ENCODE data around the gene NOS3.
A peak's percentile ranks its signal among the peaks of the same experiment; 100 is the strongest.

NOS3 gene

DNA sequence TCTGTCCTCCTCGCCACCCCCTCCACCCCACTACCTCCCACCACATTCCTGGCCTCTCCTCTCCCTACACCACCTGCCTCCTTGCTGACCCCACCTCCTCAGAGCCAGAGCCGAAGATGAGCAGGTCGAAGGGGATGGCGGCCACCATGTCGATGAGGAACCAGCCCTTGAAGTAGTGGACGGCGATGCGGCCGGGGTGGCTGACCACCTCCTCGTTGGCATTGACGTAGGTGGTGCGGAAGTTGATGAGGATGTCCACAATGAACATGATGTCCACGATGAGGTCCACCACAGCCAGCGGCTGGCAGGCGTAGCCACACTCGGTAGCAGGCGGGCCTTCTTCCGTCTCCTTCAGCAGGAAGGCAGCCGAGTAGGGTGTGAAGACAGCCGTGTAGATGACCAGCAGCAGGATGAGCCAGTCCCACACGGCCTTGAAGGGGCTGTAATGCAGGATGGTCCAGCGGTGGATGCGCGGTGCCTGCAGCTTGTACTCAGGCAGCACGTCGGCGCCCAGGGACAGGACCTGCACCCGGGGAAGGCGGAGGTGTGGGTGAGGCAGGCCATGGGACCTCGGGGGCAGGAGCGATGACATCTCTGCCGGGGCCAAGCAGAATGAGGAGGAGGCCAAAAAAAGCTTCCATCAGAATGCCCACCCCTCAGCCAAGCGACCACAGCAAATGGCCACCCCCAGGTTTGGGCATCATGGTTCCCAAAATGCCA lies 38.3 kb upstream of the NOS3 start:
- DNase-seq: no peak

DNA sequence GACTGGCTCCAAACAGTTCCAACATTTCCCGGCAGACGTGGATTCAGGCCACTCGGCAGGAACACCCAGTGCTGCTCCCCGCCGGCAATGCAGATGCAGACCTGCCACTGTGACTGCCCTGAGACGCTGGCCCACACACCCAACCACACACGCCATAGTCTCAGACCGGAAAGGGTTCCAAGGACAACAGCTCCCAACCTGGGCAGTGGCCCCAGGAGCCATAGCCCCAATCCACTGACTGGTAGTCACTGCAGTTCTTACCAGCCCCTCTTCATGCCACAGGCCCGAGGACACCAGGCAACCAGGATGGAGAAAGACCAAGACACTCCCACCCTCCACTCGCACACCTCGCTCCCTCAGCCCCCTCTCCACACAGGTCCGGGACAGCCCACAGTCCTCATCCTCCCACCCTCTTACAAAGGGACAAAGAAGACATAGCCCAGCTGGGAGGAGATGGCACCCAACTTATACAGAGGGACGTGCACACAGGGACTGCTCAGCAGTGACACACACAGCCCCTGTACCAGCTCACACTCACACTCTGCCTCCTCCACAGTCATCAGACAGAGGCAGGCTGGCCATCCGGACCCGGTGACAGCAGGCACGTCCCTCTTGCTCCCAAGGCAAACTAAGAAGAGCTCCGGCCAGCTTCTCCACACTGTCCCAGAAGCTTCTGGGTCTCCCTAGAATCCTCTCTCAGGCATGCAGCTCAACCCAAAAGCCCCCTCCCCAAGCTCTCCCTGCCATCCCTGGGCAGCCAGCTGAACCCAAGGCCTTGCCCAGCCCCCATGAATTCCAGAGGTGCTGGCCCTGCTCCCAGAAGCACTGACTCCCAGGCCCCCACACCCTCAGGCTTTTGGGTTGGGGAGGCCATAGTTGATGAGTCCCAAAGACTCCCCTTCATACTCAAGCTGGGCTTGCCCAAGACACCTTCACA lies 37.5 kb upstream of the NOS3 start:
- no peak for DNase-seq

DNA sequence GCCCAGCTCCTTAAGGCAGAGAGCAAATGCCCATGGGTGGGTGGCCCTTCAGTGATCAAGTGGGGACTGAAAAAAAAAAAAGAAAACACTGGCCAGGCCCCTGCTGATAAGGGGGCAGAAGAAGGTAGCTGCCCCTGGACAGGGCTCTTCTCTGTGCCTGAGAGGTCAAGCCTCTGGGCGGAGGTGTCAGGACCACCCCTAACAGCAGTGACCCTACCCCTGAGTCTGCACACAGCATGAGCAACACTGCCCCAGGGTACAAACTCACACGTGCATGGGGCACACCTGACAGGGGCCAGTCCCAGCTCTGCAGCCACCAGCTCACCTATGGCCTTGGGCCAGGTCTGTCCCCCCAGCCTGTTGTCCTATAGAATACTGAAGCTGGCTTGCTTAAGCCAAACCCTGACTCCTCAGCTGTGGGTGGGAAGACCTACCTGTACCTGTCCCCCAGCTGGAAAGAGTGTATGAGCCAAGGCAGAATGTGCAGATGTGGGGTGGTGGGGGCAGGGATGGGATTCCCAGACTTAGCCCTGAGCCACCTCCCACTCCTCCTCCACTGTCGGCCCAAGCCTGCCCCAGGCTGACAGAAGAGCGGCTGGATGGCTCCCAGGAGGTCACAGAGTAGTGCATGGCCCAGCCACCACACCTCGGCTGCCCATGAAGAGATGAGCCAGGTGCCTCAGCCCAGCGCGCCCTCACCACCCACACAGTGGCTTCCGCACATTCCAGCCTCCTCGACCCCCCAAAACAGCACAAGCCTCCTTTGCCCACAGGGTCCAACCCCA lies 36.4 kb upstream of the NOS3 start:
- no peak for DNase-seq

DNA sequence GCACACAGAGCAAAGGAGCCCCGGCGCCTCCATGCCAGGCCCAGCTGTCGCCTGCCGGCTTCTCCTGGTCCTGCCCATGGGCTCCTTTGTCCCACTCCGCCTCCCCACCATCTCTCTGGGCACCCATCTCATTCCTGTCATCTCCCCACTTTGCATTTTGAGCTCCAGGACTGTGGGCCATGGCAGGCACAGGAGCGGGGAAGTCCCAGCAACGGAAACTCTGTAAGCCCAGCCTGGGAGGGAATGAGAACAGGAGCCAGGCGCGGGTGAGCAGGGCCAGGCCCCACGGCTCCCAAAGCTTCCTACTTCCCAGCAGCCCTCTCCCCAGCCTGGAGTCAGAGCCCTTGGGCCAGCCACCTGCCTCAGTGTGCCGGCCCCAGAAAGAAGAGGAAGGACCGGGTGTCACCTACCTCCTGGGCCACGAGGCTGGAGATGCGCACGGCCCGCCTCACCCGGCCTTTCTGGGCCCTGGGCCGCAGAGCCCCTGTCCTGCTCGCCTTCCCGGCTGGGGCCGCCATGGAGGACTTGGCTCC lies 35.8 kb upstream of the NOS3 start:
- no peak for DNase-seq

DNA sequence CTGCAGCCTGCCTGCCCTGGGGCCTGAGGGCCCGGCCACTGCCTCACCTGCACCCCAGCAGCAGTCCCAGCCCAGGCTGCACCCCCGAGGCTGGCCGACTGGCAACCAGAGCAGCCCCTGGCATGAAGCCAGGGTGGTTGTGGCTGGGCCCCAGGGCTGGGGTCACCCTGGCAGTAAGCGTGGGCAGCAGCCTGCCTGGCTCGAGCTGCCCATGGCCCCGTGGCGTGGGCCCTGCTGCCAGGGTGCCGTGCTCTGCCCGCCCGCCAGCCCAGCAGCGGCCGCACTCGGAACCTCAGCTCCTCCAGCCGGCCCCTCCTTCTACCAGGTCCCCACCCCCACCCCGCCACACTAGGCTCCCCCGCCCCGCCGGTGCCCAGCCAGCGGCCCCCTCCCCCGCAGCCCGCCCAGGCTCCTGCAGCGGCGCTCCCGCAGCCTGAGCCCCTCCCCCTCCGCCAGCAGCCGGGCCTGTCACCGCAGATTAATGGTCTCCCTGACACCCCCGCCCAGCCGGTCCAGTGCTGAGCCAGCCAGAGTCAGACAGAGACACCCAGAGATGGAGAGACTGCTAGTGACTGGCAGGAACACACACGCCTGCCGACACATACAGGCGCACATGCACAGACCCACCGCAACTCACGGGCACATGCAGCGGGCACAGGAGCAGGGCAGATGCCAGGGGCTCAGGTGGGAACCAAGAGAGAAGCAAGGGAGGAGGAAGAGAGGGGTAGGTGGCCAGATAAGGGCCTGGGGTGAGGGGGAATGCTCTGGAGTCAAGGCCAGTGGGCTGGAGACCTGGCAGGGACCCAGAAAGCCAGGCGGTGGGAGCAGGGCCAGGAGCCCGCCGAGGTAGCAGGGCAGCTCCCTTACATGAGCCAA lies 35.1 kb upstream of the NOS3 start:
- no peak for DNase-seq

DNA sequence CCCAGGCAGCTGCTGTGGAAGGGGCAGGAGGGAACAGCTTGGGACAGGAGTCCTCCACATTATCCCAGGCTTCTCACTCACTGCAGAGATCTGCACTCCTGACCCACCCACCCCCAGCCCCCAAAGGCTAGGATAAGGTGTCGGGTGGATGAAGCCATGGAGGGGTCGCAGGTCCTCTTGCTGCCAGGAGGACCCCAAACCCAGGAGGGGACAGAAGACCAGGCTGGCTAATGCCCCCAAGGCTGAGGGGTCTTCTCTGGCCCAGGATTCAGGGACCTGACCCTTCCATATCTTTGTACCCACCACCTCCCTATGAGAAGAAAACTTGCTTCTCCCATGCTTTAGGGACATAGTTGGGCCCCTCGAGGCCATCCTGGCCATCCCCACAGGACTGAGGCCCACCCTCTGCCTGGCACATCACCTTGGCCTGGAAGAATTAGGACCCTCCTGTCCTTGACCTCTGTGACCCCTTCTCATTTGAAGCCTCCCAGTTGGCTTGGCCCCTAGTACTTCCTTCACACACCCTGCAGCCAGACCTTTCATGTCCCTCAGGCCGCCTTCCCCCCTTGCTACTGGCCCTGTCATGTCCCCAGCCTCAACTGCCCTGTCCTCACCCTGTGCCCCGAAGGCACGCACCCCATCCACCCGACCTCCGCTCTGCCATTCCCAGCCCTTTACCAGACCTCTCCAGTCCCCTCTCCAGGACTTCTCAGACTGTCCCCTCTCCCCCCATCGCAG lies 34.3 kb upstream of the NOS3 start:
- DNase-seq: no peak

DNA sequence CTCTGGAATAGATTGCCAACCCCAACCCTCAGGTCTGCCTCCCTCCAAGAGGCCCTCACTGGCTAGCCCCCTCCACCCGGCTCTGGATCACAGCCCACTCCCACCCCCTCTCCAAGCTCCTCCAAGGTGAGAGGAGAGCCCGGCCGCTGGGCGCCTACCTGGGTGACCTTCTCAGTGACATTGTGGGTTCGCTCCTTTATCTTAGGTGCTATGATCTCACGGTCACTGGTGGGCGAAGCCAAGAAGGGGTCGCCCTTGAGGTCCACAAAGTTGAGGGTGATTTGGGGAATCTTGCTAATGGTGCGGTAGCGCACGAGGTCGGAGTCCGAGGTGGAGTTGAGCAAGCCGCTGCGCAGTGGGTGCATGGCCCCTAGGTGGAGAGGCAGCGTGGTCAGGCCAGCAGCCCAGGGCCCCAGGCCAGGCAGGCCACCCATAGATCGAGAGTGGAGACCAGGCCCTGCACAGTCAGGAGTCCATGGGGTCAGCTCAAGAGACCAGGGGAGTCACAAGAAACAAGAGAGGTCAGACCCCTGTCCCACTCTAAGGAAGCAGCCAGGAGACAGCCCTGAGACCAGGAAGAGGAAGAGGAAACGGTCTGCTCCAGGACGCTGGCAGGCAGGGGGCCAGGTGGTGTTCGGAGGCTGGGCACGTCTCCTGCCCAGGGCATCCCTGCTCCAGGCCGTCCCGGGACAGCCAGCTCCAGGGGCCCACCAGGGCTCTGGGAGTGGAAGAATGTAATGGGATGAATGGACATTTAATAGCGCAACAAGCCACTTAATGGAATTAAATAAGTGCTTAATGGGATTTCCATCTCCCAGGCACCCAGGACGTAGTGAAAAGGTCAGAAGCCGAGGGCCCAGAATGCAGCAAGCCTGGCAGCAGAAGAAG lies 33.4 kb upstream of the NOS3 start:
- no peak for DNase-seq

DNA sequence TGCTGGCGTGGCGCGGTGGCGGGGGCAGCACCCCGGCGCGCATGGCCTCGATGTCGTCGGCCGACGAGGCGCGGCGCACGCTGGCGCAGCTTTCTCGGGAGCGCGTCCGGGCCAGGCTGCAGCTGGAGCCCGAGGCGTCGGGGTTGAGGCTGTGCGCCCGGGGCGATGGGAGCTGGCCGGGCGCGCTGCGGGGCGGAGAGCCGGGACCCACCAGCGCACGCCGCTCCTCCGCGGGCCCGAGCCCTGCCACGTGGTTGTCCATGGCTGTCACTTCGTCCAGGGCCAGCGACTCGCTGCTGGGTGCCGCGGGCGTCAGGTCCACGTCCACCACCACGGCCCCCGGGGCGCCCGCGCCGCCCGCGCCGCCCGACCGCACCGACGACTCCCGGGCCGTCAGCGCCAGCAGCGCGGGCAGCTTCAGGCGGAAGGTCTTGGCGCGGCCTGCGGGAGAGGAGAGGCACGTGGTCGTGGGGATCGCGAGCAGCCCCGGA lies 32.7 kb upstream of the NOS3 start:
- no peak for DNase-seq

DNA sequence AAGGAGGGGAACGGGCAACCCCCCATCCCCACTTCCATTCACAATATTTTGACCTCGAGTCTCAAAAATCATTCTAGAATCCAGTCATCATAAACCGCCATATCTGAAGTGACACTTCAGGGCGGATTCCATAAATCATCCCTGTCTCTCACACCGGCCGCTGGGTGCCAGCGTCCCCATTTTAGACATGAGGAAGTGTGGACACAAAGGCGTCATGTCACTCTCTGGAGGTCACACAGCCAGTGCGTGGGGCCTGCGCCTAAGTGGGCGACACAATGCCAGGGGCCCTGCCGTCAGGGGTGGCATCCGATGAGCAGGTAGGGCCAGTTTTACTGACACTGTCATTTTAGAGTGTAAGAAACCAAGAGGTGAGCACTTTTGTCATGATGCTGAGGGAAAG lies 32.2 kb upstream of the NOS3 start:
- DNase-seq: no peak

DNA sequence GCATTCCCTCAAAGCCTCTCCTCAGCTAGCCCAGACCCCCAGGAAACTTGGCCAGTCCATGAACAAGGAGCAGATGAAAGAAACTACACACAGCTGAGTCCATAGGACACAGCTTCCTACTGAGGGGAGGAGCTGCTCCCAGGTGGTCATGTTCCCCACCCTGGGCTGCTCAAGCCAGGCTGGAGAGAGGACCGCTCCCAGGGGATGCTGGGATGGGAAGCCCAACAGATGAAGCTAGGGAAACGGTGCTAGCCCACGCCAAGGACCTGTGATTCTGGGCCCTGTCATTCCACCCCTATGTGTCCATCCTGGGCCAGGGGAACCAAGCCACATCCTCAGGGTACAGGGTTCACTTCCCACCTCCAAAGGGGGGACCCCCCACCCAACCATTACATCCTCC lies 31.7 kb upstream of the NOS3 start:
- DNase-seq: no peak

DNA sequence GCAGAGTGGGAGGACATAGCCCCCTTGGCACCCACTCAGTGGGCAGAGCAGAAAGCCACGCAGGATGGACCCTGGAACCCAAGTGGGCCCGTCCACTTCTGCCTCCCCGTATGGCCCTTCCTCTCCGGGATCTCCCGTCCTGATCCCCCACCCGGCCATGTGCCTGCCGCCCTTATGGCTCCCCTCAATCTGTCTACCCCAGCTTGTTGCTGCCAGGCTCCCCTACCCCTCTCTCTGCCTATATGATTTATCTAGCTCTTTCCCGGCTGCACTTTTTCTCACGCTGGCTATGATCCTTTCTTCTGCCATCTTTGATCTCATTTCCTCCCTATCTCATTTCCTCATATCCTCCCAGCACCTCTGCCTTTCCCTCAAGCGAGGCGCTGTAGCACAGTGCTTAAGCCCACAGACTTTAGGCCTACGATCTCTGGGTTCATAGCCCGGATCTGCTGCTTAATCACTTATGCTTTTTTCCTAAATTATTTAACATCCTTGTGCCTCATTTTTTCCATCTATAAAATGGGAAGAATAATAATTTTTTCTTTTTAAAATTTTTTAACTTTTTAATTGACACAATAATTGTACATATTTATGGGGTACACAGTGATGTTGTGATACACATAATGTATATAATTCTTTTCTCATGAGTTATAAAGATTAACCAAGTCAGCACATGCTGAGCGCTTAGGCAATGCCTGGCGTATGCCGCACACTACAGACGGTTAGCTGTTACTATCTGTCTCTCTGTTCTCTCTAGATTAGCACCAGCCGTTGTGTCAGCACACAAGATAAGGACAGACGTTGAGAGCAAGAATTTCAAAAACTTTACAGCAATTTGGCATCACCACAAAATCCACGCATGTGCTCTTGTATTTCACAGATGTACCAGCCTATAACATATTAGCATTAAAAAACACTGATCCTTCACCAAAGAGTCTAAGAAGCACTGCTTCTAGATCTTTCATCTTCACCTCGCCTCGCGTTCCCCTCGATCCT lies 30.8 kb upstream of the NOS3 start:
- no peak for DNase-seq

DNA sequence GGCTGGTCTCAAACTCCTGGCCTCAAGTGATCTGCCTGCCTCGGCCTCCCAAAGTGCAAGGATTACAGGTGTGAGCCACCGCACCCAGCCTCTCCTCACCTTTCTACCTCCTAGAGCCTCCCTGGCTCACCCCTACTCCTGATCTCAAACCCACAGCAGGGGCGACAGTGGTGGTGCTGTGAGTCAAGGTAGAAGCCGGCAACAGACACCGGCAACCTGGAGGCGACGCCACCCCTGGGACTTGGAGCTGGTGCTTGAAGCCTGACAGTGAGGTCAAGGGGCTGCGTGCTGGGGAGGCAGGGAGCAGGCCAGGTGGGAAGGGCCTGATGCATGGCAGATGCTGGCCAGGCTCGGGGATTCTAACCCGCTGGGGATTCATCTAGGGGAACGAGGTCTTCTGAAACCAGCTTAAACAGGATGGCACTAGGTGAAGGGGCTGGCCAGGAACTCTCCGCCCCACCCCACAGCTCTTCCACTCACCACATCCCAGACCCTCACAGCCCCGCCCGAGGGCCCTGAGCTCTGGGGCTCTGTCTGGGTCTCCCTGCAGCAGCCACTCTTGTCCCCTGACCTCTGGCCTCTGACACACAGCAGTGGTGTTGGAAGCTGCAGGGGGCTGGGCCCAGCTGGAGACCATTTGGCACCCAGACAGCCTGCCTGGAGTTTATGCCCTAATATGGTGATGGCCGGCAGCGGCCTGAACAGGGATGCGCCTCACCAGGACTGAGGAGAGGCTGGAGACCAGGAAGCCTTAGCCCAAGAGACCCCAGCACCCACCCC lies 29.1 kb upstream of the NOS3 start:
- DNase-seq: no peak

DNA sequence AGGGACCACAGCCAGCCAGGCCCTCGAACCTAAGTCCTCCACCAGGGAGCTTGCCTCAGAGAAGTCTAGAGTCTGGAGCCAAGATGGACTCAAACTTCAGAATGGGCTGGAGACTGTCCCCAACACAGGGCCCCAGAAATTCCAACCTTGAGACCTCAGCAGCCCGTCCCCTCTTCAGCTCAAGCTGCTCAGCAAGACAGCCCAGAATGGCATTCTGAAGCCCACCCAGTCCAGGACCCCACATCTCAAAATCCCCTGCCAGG lies 28.6 kb upstream of the NOS3 start:
- no peak for DNase-seq

DNA sequence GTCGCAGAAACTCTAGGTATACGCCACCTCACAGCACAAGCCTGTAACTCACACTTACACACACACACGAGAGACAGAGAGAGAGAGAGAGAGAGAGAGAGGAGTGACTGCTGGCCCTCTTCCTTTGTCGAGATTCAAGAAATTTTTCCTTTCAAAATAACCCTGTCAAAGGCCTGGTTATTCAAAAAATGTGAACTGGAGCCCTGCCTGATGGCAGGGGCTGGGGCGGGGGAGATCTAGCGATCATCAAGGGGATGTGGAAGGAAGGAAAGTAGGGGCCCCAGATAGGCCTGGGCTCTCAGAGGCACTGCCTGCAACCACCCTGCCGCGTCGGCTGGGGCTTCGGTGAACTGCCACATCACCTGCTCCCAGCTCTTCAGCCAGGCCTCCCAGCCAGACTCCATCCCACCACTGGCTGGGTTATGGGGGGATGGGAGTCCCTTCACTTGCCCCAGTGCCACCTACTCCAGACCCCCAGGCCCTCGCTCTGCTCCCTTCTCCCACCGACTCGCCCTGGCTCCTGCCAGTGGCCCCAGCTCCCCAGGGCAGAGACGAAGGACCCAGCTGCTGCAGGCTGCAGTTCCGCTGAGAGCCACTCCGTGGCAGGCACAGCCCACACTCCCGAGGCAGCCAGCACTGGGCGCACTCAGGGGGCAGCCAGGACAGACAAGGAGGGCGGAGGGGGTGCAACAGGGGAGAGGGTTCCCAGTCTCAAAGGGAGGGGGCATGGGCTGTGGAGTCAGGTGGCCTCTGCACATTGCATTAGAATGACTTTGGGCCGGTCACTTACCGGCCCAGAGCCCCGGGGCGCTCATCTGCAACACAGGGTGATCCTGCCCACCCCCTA lies 28.0 kb upstream of the NOS3 start:
- DNase-seq: peak; percentile 35

DNA sequence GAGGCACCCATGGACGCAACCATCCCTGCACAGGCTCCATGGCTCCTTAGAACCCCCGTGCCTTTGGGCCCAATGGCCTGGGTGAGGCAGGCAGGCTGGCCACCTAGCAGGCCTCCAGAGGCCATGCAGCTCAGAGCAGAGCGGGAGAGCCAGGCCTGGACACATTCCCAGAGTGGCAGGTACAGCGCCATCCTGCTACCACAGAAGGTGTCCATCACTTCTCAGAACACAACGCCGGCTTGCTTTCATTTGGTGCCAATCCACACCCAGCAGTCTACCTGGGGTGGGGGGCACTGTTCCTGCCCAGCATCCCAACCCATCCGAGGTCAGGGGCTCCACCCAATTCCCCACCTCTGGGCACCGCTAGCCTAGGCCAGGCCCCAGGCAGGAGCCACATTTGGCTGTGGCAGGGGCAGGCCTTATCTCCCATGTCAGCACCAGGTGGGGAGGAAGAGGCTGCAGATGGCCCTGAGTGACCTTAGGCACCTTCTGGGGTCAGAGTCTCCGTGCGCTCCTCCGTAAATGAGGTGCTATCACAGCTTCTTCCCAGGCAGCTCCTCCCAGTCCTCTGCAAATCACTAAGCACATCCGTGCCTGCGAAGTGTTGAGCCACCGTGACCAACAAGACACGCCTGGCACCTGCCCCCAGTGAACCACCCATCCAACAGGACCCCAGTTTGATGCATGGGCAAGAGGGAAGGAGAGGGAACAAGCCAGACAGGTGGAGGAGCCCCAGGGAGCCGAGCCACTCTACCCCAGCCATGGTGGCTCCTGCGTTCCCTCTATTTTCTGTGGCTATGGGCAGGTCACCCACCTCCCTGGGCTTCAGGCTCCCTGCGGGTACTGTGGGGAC lies 26.9 kb upstream of the NOS3 start:
- no peak for DNase-seq

DNA sequence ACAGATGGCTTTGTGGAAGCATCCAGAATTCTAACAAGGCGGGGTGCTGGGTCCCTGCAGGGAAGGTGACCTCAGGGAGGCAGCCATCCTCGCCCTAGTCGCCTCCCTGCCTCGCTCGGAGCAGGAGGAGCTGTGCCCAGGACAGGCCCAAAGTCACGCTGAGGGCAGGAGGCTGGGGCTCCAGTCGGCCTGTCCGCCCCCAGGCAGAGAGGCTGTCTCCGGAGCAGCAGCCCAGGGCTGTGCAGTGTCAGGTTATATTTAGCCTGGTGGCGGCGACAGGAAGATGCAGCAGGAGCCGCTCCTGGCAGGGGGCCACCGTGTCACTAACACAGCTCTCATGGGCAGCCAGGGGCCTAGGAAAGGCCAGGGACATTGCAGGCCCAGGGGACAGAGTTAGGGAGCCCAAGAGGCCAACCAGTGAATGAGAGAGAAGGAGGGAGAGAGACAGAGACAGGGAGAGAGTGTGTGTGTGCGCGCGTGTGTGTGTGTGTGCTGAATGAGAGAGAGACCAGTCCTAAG lies 26.2 kb upstream of the NOS3 start:
- DNase-seq: no peak
